Neural crest cell (in vitro differentiated cells): Measurements from ENCODE around the gene PCNX2. TPM values are rescaled to one million over a fixed set of nuclear protein-coding genes. Genes with fewer than 3 reads are reported as not detected.

Experiments used
- DNase-seq: peaks from one replicate; pipeline ENCODE4 v3.0.0; 2021; ENCODE audit warnings: low read depth, mixed read lengths, low spot score
- H3K27ac Mint-ChIP-seq: one replicate; pipeline ENCODE4 v1.8.0; 2021; ENCODE audit warnings: mild to moderate bottlenecking, mixed read lengths; ENCODE audit not compliant: unreplicated experiment
- H3K27me3 Mint-ChIP-seq: 2 replicates; pipeline ENCODE4 v1.8.0; 2021; ENCODE audit warnings: low read depth, mild to moderate bottlenecking, mixed read lengths
- H3K36me3 Mint-ChIP-seq: 2 replicates; pipeline ENCODE4 v1.8.0; 2021; ENCODE audit warnings: low read depth, mild to moderate bottlenecking, mixed read lengths
- H3K4me1 Mint-ChIP-seq: 2 replicates; pipeline ENCODE4 v1.8.0; 2021; ENCODE audit warnings: mixed read lengths
- H3K4me3 Mint-ChIP-seq: one replicate; pipeline ENCODE4 v1.8.0; 2021; ENCODE audit warnings: mild to moderate bottlenecking, mixed read lengths
- H3K9me3 Mint-ChIP-seq: 2 replicates; pipeline ENCODE4 v1.8.0; 2021; ENCODE audit warnings: mixed read lengths
- long read RNA-seq: library from polyadenylated mRNA; unstranded; transcript quantifications from one replicate; pipeline ENCODE4 v2.0.0, GENCODE V29; 2020
- total RNA-seq: library from RNA; stranded (reverse); gene quantifications from 2 replicates; pipeline ENCODE4 v1.2.1, GENCODE V29; 2021
- TF ChIP-seq, protein P1 (sequence below): fragments of 200-600 bp; sonication (generic); conservative IDR thresholded peaks from 2 replicates; pipeline ENCODE4 v1.5.0; 2021; ENCODE audit warnings: antibody characterized with exemption, mild to moderate bottlenecking

PCNX2 gene, protein sequence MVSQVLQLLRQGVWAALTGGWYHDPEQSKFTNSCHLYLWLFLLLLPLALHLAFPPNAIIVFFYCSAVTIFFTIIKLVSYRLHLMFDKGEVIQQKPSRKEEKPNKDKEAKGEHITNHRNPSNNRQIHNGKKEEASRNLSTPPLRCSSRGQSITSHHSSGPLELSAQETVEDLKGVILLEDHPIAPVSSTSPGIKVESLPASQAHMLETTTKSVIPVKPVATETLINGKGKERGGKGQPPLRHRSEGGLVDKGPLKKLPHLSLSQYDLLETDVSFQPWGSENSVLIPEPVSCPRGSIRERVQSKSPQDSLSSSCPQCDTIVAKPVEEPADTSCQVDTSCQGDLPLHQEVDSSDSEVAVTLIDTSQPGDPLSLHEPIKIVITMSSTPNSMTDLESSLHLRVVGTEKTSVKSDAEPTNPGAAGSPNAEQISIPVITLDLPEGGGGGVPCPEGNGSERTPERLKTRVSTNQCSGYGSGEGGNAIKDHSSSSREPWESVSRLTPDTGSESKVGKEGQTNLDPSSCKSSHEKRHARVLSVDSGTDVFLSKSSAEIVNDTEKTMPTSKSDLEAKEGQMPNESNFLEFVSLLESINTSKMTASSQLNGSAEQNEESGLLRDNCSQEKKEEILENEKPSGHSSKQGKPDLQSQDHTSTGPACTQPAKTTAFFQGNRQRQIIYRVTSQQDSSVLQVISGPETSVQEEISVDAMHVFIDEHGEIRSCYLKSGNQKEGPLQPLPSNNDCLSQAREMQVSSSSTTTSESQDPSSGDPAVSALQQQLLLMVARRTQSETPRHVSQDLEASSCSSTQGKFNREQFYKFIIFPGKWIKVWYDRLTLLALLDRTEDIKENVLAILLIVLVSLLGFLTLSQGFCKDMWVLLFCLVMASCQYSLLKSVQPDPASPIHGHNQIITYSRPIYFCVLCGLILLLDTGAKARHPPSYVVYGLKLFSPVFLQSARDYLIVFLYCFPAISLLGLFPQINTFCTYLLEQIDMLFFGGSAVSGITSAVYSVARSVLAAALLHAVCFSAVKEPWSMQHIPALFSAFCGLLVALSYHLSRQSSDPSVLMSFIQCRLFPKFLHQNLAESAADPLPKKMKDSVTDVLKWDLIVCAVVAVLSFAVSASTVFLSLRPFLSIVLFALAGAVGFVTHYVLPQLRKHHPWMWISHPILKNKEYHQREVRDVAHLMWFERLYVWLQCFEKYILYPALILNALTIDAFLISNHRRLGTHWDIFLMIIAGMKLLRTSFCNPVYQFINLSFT (N-terminal part only)
- 13.6 and 15.6 TPM in 2 replicates for total RNA-seq
- long read RNA-seq, partial matches to known transcripts = 1 of 5 reads
- long read RNA-seq, other reads (novel, unspliced or antisense) = 4 of 5 reads

DNA sequence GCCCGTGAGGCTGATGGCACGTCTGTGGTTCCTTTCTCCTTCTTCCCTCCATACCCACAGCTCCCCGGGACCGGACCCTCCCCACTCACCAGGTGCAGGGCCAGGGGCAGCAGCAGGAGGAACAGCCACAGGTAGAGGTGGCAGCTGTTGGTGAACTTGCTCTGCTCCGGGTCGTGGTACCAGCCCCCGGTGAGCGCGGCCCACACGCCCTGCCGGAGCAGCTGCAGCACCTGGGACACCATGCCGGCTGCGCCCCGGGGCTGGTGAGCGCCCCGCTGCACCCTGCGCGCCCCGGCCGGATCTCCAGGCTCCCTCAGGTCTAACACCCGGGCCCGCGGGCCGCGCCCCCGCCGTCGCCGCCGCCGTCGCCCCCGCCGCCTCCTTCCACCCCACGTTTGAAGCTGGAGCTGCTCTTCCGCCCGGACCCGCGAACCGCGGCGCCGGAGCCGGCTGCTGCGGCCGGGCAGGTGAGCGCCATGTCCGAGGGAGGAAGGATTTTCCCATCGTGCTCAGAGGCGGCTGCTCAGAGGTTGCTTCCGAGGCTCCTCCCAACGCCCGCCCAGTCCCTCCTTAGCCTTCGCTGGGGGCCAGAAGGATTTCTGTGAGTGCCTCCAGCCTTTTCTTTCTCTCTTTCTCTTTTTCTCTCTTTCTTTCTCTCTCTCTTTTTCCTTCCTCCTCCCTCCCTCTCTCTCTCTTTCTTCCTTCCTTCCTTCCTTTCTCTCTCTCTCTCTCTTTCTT is at the start of gene PCNX2:
Gene PCNX2, minus strand, starts transcription at position 489 of the 738 bp plus-strand sequence. Its CDS starts 247 bp downstream, at position 242.
- no peak within 1 kb of the TSS for H3K27ac Mint-ChIP-seq
- peaks cover 16% of the 10 kb centered on the region for H3K4me1 Mint-ChIP-seq
- no peaks in the 10 kb centered on the region for H3K9me3 Mint-ChIP-seq
- peak; percentile 38 for DNase-seq
- no peaks in the 10 kb centered on the region for H3K36me3 Mint-ChIP-seq
- H3K4me3 Mint-ChIP-seq = peak within 1 kb of the TSS; percentile 89
- no peaks in the 10 kb centered on the region for H3K27me3 Mint-ChIP-seq
- TF ChIP-seq, protein P1, sequence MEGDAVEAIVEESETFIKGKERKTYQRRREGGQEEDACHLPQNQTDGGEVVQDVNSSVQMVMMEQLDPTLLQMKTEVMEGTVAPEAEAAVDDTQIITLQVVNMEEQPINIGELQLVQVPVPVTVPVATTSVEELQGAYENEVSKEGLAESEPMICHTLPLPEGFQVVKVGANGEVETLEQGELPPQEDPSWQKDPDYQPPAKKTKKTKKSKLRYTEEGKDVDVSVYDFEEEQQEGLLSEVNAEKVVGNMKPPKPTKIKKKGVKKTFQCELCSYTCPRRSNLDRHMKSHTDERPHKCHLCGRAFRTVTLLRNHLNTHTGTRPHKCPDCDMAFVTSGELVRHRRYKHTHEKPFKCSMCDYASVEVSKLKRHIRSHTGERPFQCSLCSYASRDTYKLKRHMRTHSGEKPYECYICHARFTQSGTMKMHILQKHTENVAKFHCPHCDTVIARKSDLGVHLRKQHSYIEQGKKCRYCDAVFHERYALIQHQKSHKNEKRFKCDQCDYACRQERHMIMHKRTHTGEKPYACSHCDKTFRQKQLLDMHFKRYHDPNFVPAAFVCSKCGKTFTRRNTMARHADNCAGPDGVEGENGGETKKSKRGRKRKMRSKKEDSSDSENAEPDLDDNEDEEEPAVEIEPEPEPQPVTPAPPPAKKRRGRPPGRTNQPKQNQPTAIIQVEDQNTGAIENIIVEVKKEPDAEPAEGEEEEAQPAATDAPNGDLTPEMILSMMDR = no peak

DNA sequence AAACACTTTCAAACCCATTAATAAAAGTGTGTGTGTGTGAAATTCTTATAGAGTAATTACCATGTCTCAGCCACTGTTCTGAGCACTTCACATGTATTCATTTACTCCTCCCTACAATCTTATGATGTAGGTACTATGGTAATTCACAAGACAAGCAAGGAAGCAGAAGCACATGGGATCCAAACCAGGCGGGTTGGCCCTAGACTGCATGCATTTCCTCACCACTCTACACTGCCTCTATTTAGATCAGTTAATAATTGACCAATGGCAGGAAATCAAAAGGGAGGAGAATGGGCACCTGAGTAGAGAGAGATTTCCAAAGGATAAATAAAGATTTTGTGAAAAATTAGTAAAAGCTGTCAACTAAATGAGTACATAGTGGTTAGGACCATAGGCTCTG is 47.7 kb upstream of the PCNX2 start:
- Mint-ChIP-seq H3K4me1 (peaks cover 23% of the 10 kb centered on the region), H3K4me3 (no peak overlapping the region), H3K36me3 (no peaks in the 10 kb centered on the region), H3K9me3 (peaks cover 4% of the 10 kb centered on the region), H3K27ac (no peak overlapping the region), H3K27me3 (peaks cover 8% of the 10 kb centered on the region)
- TF ChIP-seq, protein P1 = no peak
- DNase-seq = no peak

DNA sequence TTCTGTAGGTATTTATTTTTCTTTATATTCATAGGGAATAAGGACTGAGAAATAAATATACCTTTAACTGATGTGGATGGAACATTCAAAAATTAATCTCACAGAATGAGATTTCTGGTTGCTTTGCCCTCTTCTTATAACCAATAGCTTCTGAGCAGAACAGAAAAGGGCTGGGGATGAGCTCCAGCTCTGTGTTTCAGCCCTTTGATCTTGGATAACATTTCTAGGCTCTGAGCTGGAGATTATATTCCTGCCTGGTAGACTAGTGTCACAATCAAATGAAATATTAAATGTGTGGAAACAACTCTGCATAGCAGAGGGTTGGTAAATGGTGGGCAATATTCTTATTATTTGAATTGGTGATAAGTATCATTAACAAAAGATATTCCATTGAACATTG is 46.6 kb upstream of the PCNX2 start:
- Mint-ChIP-seq H3K9me3 (peaks cover 4% of the 10 kb centered on the region), H3K4me3 (no peak overlapping the region), H3K27ac (no peak overlapping the region), H3K36me3 (no peaks in the 10 kb centered on the region), H3K4me1 (peaks cover 26% of the 10 kb centered on the region), H3K27me3 (peaks cover 8% of the 10 kb centered on the region)
- DNase-seq = no peak
- TF ChIP-seq, protein P1 = no peak

DNA sequence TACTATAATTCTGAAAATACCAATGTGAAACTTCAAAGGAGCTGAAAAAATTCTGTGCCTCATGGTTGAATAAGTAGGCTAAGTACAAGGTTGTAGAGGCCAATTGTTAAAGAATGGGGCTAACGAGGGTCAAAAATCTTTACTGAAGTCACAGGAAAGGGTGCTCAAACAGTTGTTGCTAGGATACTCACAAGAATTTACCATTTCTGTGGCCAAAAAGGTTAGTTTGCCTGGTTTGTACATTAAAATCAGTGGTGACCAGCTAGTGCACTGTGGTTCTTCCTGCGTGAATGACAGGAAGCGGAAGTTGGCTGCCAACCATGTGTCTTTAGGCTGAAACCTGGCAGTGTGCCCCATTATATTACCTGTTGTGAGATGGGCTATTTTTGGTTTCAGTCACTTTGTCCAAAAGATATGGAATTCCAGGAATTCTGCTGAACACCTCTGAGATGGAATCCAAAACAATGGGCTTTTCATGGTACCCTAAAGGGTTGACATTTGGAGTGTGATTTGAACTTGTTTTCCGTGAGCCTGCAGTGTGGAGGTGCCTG is 45.5 kb upstream of the PCNX2 start:
- Mint-ChIP-seq H3K27ac (no peak overlapping the region), H3K4me3 (no peak overlapping the region)

More for the DNA sequence above, 45.5 kb upstream of the PCNX2 start:
- Mint-ChIP-seq H3K27me3 (peaks cover 14% of the 10 kb centered on the region), H3K36me3 (no peaks in the 10 kb centered on the region), H3K9me3 (peaks cover 4% of the 10 kb centered on the region), H3K4me1 (peaks cover 26% of the 10 kb centered on the region)
- TF ChIP-seq, protein P1 = no peak
- no peak for DNase-seq
